ENCODE results near the gene GNGT1.

DNA sequence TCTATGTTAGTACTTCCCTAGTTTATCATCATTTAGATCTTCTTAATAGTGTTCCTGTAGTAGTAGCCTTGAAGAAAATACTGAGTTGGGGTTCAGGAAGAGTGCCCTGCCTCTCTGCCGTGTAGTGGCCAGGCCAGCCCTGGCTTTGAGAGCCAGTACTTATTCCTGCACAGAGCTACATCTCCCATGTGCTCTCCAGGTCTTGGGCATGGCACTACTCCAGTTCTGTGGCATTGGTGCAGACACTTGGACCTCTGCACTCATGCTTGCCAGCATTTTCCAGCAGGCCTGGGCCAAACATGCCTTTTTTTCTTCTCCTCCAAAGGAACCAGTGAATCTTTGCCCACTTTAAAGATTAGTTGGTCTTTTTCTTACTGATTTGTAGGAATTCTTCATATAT lies 20.4 kb downstream of the GNGT1 start:
- TF ChIP-seq, protein P1, sequence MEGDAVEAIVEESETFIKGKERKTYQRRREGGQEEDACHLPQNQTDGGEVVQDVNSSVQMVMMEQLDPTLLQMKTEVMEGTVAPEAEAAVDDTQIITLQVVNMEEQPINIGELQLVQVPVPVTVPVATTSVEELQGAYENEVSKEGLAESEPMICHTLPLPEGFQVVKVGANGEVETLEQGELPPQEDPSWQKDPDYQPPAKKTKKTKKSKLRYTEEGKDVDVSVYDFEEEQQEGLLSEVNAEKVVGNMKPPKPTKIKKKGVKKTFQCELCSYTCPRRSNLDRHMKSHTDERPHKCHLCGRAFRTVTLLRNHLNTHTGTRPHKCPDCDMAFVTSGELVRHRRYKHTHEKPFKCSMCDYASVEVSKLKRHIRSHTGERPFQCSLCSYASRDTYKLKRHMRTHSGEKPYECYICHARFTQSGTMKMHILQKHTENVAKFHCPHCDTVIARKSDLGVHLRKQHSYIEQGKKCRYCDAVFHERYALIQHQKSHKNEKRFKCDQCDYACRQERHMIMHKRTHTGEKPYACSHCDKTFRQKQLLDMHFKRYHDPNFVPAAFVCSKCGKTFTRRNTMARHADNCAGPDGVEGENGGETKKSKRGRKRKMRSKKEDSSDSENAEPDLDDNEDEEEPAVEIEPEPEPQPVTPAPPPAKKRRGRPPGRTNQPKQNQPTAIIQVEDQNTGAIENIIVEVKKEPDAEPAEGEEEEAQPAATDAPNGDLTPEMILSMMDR (IDR thresholded peaks at IDR 0.05): no peak
- no peak for TF ChIP-seq POLR2A (IDR thresholded peaks at IDR 0.05)

Measured in body of pancreas (tissue), 4 donors.